ENCODE results near the gene AJUBA. TPM values are rescaled to one million over a fixed set of nuclear protein-coding genes. Genes with fewer than 3 reads are reported as not detected.
A peak's percentile ranks its signal among the peaks of the same experiment; 100 is the strongest.
"Not testable (repeated sequence)": the region's sequence is repeated elsewhere in the genome, so short reads cannot be mapped to it uniquely, and the experiment has no call there.

AJUBA gene
- total RNA-seq, 2 experiments from 2014 or later = 0.90 to 1.0 TPM

DNA sequence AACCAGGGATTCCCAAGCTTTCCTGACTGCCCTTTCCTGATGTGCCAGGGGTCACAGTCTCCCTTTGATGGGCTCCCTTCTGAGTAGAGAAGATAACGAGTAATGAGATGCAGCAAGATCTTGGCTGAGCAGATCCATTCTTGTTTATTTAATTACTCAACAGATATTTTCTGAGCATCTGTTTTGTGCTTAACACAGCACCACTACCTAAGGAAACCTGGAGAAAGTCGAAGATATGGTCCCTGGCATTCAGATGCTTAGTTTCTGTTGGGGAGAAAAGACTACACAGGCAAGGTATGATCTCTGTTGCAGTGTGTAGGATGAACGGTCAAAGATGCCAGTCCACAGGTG is 3.9 kb downstream of the AJUBA start:
- no peak for DNase-seq
- no peaks in the 10 kb centered on the region for H3K36me3 Mint-ChIP-seq
- H3K4me3 Mint-ChIP-seq = no peak overlapping the region
- peaks cover 5% of the 10 kb centered on the region for H3K4me1 Mint-ChIP-seq
- H3K9me3 Mint-ChIP-seq = no peaks in the 10 kb centered on the region
- H3K27me3 Mint-ChIP-seq = peaks cover 4% of the 10 kb centered on the region
- no peak overlapping the region for H3K27ac Mint-ChIP-seq

DNA sequence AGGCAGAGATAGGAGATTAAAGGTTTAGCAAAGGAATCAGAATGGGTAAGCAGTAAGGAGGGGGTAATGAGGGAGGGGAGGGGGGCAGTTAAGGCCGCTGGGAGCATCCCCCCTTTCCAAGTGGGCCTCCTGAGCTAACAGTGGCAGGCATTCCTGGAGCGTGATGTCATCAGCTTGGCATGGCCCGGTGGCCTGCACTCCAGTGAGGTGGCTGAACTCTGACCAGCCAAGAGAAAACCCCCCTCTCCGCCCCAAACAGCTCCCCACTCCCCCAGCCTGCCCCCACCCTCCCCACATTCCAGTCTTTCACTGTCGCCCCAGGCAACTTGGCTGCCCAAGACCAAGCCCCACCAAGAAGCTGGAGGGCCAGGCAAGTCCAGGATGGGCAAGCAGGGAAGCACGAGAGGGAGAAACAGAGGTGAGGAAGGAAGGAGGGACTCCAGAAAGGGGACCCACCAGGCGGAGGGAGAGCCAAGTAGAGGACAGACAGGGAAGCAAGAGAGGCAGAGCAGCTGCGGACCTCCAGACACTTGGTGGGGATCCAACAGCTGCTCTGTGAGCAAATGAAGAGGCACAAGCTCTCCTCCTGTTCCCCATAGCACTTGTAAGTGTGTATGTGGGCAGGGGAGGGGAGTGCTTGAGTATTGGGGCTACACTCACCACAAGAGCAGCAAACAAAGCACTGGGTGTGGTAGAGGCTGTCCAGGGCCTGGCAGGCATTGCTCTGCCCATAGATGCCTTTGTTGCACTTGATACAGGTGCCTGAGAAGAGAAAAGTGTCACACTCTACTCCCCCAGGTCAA is 4.5 kb downstream of the AJUBA start:
- Mint-ChIP-seq H3K36me3 (no peaks in the 10 kb centered on the region), H3K27ac (no peak overlapping the region), H3K4me1 (peaks cover 5% of the 10 kb centered on the region), H3K9me3 (no peaks in the 10 kb centered on the region), H3K27me3 (peaks cover 4% of the 10 kb centered on the region), H3K4me3 (no peak overlapping the region)
- DNase-seq = no peak

DNA sequence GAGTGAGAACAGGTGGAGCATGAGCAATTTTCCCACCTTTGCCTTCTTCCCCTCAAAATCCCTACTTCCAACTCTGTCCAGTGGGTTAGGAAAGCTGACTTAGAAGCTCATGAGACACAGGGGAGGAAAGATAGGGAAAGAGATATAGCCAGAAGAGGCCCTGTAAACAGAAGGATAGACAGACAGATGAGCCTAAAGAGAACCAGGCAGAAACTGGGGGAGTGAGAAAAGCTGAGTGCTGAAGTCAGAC is 5.0 kb downstream of the AJUBA start:
- no peak for DNase-seq
- Mint-ChIP-seq H3K27me3 (peaks cover 4% of the 10 kb centered on the region), H3K4me1 (peaks cover 5% of the 10 kb centered on the region), H3K36me3 (no peaks in the 10 kb centered on the region), H3K4me3 (no peak overlapping the region), H3K27ac (no peak overlapping the region), H3K9me3 (no peaks in the 10 kb centered on the region)

DNA sequence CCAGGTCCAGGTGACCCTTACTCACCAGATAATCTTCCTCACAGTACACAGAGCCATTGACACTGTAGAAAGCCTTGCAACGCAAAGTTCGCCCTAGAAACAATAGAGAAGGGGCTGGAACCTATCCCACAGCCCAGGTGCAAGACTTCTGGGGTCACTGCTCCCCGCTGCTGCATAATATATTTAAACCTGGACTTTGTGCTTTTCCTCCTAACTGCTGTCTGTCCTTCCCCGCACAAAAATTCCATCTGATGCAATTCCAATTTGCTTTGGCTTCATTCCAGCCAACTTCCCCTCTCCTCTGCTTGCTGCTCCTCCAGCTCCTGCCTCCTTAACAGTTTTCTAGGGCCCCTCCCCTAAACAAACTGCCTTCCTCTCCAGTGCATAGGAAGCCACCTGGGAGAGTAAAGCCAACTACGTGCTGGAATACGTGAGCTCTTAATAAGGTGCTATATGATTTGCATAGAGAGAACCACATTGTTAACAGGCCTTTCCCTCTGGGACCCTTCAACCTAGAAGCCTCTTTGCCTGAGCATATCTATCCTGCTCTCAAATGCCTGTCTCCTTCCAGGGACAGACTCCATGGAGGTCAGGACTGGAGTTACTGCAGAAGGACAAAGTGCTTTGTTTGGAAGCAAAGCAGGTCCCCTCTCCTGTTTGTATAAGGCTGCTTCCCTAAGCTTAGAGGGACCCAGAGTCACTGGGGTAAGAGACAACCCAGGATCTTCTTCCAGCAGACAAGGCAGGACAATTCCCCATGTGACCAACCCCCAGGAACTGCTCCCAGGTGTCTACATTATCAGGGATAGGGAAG is 5.5 kb downstream of the AJUBA start:
- Mint-ChIP-seq H3K9me3 (no peaks in the 10 kb centered on the region), H3K36me3 (no peaks in the 10 kb centered on the region), H3K4me1 (peaks cover 5% of the 10 kb centered on the region), H3K27me3 (peaks cover 4% of the 10 kb centered on the region), H3K27ac (no peak overlapping the region), H3K4me3 (no peak overlapping the region)
- no peak for DNase-seq

DNA sequence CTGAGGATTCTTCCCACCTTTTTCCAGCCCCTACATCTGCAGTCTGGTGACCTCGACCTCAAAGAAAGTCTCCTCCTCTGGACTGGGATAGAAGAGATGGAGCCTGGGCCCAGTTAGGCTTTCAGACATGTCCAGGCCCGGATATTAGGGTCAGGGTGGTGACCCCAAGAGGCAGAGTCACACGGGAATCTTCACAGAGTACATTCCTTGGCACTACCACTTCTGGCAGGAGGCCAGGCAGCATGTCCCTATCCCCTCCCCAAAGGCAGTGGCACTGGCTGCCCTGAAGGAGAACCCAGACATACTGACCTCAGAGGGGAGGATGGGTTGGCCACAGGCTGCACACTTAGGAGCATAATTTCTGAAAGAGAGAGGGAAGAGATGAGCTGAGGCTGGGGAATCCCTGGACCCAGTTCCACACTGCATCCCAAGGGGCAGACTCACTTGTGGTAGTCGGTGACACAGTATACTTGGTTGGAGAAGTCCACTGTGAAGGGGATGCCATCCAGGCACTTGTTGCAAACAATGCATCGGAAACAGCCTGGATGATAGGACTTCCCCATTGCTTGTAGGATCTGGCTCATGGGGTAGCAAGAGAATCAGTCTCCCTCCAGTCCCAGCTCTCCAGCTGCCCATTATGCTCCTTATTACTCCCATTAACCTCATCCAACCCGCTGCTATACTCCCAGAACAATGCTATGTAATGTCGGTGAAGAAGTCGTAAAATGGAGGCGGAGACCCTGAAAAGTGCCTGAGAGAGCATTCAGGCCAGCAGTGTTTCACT is 7.6 kb downstream of the AJUBA start:
- H3K36me3 Mint-ChIP-seq = no peaks in the 10 kb centered on the region
- H3K27me3 Mint-ChIP-seq = no peaks in the 10 kb centered on the region
- no peak for DNase-seq
- no peaks in the 10 kb centered on the region for H3K4me1 Mint-ChIP-seq
- no peaks in the 10 kb centered on the region for H3K9me3 Mint-ChIP-seq
- H3K4me3 Mint-ChIP-seq = no peak overlapping the region
- no peak overlapping the region for H3K27ac Mint-ChIP-seq

DNA sequence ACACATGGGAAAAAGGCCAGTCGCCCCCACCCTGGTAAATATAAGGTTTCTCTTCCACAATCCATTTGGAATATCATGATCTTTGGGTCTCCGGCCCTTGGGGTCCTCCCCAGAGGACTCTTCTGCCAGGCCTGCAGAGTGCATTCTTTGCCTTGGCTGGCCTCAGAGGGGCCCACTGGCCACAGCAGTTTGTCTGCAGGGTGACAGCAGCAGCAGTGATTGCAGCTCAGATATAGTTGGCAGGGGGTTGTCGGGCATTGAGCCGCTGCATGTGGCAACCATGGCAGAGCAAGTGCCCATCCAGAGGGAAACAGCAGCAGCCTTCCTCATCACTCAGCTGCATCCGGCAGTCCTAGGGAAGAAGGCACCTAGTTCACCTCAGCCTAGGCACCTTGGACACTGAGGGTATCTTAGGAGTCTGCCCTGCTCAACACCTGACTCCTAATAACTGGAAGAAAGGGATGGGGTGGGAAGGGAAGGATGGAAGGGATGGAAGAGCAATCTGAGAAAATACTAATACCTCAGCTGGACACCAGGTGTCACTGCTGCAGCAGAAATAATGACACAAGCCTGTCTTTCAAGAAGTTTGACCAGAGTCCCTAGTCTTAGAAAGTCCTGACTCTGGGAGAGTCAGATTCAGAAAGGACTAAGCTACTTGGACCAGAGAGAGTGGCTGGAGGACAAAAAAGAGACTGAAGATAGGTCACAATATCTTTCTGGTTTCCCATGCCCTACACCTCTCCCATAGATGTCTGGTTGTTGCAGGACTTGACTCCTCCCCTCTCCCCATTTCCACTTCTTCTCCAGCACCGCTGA is 8.9 kb downstream of the AJUBA start:
- Mint-ChIP-seq H3K9me3 (no peaks in the 10 kb centered on the region), H3K27me3 (no peaks in the 10 kb centered on the region), H3K4me3 (no peak overlapping the region), H3K36me3 (no peaks in the 10 kb centered on the region), H3K4me1 (no peaks in the 10 kb centered on the region), H3K27ac (no peak overlapping the region)
- DNase-seq = peak; percentile 14

DNA sequence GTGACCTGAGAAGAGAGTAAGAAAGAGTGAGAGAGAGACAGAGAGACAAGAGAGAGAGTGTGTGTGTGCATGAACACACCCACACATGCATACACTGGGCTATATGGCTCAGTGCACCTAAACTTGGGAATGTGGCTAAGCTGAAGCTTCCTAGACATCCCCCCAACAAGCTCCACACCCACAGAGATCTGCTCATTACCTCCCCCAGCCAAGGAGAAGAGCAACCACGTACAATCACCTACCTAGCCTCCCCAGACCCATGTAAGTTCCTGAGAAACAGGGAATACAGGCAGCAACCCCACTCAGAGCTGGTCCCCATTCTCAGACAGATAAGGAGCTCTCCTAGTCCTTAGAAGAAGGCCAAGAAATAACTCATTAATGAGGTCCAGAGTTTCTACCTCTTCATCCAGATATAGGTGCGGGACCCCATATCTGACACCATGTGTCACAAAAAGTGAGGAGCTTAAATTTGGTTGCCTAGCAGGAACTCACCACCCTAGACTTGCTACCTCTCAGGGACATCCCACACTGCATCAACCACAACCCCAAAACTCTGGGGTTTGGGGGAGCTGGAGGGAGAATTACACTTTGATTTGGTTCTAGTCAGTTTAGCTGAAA is 9.9 kb downstream of the AJUBA start:
- Mint-ChIP-seq H3K9me3 (no peaks in the 10 kb centered on the region), H3K4me1 (no peaks in the 10 kb centered on the region), H3K27ac (no peak overlapping the region), H3K27me3 (no peaks in the 10 kb centered on the region), H3K4me3 (no peak overlapping the region), H3K36me3 (no peaks in the 10 kb centered on the region)
- DNase-seq = no peak

DNA sequence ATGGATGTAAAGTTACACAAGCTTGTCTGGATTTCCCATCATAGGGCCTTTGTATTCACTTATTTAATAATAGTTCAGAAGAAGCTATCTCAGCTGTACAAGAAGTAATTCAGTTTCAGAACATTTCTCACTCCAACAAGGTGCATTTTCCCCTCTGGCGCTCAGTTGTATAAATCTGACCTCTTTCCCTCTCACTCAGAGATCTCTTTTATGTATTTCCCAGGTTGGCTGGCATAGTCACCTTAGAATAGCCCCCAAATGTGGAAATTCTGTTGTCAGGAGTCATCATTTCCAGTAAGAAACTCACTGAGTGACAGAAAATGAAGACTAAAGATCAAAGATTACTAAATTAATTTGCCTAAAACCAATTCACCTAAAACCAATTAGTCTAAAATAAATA is 11.2 kb downstream of the AJUBA start:
- Mint-ChIP-seq H3K27ac (no peak overlapping the region), H3K27me3 (no peaks in the 10 kb centered on the region), H3K4me1 (no peaks in the 10 kb centered on the region), H3K4me3 (no peak overlapping the region), H3K9me3 (no peaks in the 10 kb centered on the region), H3K36me3 (no peaks in the 10 kb centered on the region)
- DNase-seq = no peak

DNA sequence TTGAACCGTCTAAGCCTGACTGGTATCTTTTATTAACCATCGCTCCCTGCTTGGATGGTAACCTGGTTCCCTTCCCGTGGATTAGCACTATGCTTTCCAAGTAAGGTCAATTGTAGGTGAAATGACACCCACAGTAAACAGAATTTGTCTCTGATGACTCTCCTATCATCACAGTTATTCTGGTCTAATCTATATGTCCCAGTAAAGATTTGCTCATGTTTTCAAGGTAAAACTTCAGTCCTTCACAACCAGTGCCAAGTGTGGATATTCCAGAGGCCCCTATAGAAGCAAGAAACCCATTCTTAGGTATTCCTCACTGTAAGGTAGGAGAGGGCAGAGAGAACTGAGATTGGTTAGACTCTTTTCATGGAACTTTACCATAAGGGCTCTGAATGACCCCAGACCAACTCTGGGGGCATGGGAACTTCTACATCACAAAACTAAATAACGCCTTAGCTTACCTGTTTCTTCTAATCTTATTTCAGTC is 15.5 kb downstream of the AJUBA start:
- Mint-ChIP-seq H3K36me3 (no peaks in the 10 kb centered on the region), H3K4me1 (no peaks in the 10 kb centered on the region)
- DNase-seq = no peak

DNA sequence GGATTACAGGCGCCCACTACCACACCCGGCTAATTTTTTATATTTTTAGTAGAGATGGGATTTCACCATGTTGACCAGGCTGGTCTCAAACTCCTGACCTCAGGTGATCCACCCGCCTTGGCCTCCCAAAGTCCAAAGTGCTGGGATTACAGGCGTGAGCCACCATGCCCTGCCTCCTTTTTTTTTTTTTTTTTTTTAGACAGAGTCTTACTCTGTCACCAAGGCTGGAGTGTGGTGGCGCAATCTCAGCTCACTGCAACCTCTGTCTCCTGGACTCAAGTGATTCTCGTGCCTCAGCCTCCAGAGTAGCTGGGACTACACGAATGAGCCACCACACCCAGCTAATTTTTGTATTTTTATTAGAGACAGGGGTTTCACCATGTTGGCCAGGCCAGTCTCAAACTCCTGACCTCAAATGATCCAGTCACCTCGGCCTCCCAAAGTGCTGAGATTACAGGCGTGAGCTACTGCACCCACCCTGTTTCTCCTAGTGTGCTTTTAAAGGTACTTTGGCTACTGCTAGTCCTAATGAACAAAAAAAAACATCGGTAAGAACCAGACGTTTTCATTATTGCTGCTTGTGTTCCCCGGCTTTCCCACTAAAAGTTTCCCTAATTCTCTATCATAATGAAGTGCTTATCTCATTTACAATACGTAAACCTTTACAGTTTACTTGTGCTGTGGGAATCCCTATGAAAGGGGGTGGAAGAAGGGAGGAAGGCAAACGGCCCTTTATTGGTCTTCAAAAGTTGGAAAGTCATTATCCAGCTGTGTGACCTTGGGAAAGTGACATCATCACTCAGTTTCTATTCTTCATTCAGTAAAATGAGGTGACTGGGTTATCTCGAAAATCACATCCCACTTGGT is 16.2 kb downstream of the AJUBA start:
- H3K4me3 Mint-ChIP-seq, H3K27ac Mint-ChIP-seq, DNase-seq, H3K27me3 Mint-ChIP-seq, H3K9me3 Mint-ChIP-seq, H3K4me1 Mint-ChIP-seq, H3K36me3 Mint-ChIP-seq: not testable (repeated sequence)

More for the DNA sequence above, 15.5 kb downstream of the AJUBA start:
- H3K4me3 Mint-ChIP-seq = no peak overlapping the region
- H3K27ac Mint-ChIP-seq = no peak overlapping the region
- no peaks in the 10 kb centered on the region for H3K9me3 Mint-ChIP-seq
- H3K27me3 Mint-ChIP-seq = no peaks in the 10 kb centered on the region

DNA sequence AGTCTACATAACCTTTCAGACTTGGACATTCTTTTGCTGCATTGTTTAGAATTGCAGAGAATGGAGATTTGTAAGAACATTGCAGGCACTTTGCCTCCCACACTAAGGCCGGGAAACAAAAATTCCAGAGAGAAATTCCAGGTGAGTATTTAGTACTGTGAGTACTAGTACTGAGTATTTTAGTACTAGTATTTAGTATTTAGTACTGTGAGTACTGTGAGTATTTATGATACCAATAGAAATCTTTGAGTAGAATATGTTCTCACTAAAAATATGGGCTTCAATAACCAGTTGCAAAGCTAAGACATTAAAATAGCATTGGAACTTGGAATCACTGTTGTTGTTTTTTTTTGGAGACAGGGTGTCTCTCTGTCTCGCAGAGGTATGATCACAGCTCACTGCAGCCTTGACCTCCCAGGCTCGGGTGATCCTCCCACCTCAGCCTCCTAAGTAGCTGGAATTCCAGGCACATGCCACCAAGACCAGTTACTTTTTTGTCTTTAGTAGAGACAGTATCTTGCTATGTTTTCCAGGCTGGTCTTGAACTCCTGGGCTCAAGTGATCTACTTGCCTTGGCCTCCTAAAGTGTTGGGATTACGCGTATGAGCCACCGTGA is 20.2 kb downstream of the AJUBA start:
- H3K27me3 Mint-ChIP-seq = no peaks in the 10 kb centered on the region
- H3K4me1 Mint-ChIP-seq = peaks cover 3% of the 10 kb centered on the region
- no peak overlapping the region for H3K4me3 Mint-ChIP-seq
- no peak for DNase-seq
- no peaks in the 10 kb centered on the region for H3K9me3 Mint-ChIP-seq
- no peak overlapping the region for H3K27ac Mint-ChIP-seq
- no peaks in the 10 kb centered on the region for H3K36me3 Mint-ChIP-seq

DNA sequence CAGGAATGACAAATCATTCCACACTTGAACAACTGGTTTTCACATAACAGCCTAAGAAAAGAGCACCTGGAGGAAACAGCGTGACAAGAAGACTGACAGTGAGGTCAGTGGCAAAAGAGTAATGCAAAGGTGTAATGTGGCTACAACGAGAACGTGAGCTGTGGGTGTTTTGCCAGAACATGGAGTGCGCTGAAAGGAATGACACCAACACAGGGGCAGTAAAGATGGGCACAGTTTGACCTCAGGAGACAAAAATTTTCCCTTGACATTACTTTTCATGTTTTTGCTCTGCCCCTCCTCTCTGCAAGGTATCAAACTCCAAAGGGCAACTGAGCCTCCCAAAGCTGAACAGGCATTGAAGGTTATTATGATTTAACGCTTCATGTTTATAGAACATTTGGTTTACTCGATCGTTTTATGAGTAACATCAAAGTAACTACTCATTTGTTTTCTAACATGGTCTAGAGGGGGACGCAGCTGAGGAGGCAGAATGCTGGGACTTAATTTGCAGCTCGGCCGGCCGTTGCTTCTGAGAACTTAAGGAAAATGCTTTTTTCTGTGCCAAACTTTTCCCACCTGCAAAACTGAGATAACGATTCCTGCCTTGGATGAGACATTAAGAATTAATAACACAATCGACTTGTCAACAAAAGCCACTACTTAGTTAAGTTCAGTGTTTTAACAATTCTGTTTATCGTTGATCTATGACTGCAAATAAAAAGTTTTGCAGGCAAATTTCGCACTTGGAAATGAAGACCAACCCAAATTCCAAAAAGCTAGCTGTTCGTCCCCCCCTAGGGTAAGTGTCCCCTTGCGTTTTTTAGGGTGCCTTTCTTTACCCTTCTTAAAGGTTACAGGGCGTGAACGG is 26.4 kb downstream of the AJUBA start:
- peaks cover 20% of the 10 kb centered on the region for H3K36me3 Mint-ChIP-seq
- peak overlapping the region; percentile 93 for H3K27ac Mint-ChIP-seq
- H3K4me3 Mint-ChIP-seq = peak overlapping the region; percentile 95
- no peak for DNase-seq
- no peaks in the 10 kb centered on the region for H3K27me3 Mint-ChIP-seq
- no peaks in the 10 kb centered on the region for H3K9me3 Mint-ChIP-seq
- H3K4me1 Mint-ChIP-seq = peaks cover 16% of the 10 kb centered on the region

DNA sequence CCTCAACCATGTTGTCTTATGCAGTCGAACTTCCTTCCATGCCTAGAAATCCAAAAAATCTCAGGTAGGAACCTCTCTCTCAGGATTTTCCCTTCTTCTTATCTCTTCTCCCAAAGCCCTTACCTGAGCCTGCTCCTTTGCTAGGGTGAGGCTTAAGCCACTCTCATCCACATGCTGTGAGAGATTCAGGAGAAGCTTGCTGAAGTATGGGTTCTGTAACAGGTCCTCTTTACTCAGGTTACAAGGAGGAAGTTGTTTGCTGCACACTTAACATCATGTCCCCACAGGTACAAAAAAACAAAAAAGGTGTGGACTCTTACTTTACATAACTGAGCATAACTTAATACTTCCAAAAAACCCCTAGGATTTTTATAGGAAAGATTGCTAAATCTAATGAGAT is 29.9 kb downstream of the AJUBA start:
- Mint-ChIP-seq H3K27ac (no peak overlapping the region), H3K9me3 (no peaks in the 10 kb centered on the region), H3K4me3 (no peak overlapping the region), H3K36me3 (peaks cover 33% of the 10 kb centered on the region), H3K4me1 (peaks cover 15% of the 10 kb centered on the region), H3K27me3 (no peaks in the 10 kb centered on the region)
- no peak for DNase-seq

Measured in activated naive CD8-positive, alpha-beta T cell treated with anti-CD3 and anti-CD28 coated beads for 36 hours (primary cell).